Type B pancreatic cell (in vitro differentiated cells): ENCODE data around the gene GALNT1. TPM values are rescaled to one million over a fixed set of nuclear protein-coding genes. Genes with fewer than 3 reads are reported as not detected.
"Not testable (repeated sequence)": the region's sequence is repeated elsewhere in the genome, so short reads cannot be mapped to it uniquely, and the experiment has no call there.

ENCODE experiments used
- DNase-seq: peaks from one replicate; pipeline ENCODE4 v3.0.0; 2021; ENCODE audit warnings: mixed read lengths; ENCODE audit not compliant: unreplicated experiment; ENCODE audit errors: extremely low spot score
- H3K27ac Mint-ChIP-seq: 2 replicates; pipeline ENCODE4 v1.8.0; 2021; ENCODE audit warnings: mild to moderate bottlenecking, mixed read lengths
- H3K27me3 Mint-ChIP-seq: 2 replicates; pipeline ENCODE4 v1.8.0; 2021; ENCODE audit warnings: mixed read lengths
- H3K36me3 Mint-ChIP-seq: 2 replicates; pipeline ENCODE4 v1.8.0; 2021; ENCODE audit warnings: mixed read lengths
- H3K4me1 Mint-ChIP-seq: one replicate; pipeline ENCODE4 v1.8.0; 2021; ENCODE audit warnings: mixed read lengths; ENCODE audit not compliant: unreplicated experiment
- H3K4me3 Mint-ChIP-seq: 2 replicates; pipeline ENCODE4 v1.8.0; 2021; ENCODE audit warnings: mild to moderate bottlenecking, mixed read lengths
- H3K9me3 Mint-ChIP-seq: 2 replicates; pipeline ENCODE4 v1.8.0; 2021; ENCODE audit warnings: mixed read lengths
- total RNA-seq: library from RNA; stranded (reverse); gene quantifications from 2 replicates; pipeline ENCODE4 v1.2.1, GENCODE V29; 2021; ENCODE audit warnings: low replicate concordance
- TF ChIP-seq, protein P1 (sequence below): fragments of 200-600 bp; sonication (generic); conservative IDR thresholded peaks from 2 replicates; pipeline ENCODE4 v1.5.0; 2021; ENCODE audit warnings: antibody characterized with exemption, mild to moderate bottlenecking

GALNT1 gene
- total RNA-seq, 1 donor from 2014 or later = 92.1 TPM

DNA sequence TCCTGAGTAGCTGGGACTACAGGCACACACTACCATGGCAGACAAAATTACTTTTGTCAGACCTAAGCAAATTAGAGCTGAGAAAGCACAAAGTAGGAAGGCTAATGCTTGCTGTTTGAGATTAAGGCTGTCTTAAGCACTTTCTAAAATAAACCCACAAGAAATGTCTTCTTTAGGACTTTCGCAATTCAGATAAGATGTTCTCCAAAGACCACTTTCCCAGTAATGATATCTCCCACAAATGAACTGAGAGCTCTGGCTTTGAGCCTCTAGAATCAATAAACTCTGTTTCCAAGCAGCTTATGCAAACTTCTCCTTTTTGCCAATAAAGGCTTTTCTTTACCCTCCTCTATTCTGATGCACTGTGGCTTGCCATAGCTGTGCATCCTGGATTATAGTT is 32.0 kb upstream of the GALNT1 start:
- H3K4me3 Mint-ChIP-seq = no peak overlapping the region
- peaks cover 3% of the 10 kb centered on the region for H3K9me3 Mint-ChIP-seq
- DNase-seq = no peak
- no peaks in the 10 kb centered on the region for H3K27me3 Mint-ChIP-seq
- H3K36me3 Mint-ChIP-seq = no peaks in the 10 kb centered on the region
- H3K27ac Mint-ChIP-seq = no peak overlapping the region
- H3K4me1 Mint-ChIP-seq = no peaks in the 10 kb centered on the region
- TF ChIP-seq, protein P1, sequence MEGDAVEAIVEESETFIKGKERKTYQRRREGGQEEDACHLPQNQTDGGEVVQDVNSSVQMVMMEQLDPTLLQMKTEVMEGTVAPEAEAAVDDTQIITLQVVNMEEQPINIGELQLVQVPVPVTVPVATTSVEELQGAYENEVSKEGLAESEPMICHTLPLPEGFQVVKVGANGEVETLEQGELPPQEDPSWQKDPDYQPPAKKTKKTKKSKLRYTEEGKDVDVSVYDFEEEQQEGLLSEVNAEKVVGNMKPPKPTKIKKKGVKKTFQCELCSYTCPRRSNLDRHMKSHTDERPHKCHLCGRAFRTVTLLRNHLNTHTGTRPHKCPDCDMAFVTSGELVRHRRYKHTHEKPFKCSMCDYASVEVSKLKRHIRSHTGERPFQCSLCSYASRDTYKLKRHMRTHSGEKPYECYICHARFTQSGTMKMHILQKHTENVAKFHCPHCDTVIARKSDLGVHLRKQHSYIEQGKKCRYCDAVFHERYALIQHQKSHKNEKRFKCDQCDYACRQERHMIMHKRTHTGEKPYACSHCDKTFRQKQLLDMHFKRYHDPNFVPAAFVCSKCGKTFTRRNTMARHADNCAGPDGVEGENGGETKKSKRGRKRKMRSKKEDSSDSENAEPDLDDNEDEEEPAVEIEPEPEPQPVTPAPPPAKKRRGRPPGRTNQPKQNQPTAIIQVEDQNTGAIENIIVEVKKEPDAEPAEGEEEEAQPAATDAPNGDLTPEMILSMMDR = no peak

DNA sequence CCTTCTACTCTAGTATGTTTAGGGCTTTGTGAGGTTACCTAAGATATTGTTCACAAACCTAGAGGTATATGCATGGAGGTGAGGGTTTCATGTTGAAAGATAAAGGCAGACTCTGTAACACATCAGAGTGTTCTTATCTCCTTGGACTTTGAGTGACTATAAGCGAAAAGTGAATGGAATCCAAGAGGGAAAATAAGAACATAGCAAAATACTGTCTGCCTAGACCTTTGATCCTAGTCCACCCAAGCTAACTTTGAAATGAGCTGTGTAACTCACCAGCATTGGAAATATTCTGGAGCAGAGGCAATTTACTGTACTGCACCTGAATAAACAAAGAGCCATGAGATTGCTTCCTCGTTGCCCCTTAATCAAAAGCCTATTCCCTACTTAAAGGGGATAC is 28.2 kb upstream of the GALNT1 start:
- Mint-ChIP-seq H3K4me1 (no peaks in the 10 kb centered on the region), H3K27ac (no peak overlapping the region), H3K4me3 (no peak overlapping the region), H3K9me3 (no peaks in the 10 kb centered on the region), H3K27me3 (no peaks in the 10 kb centered on the region), H3K36me3 (no peaks in the 10 kb centered on the region)
- DNase-seq = no peak
- TF ChIP-seq, protein P1 = no peak

DNA sequence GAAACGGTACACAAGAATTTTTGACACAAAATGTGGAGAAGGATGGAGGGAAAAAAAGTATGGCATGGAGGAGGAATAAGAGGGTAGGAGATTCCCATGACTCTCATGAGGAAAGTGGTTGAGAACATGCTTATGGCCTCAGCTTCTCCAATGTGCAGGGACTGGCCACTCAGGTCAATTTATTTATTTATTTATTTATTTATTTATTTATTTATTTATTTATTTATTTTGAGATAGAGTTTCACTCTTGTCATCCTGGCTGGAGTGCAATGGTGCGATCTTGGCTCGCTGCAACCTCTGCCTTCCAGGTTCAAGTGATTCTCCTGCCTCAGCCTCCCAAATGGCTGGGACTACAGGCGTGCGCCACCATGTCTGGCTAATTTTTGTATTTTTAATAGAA is 26.0 kb upstream of the GALNT1 start:
- H3K27me3 Mint-ChIP-seq, H3K9me3 Mint-ChIP-seq, DNase-seq, H3K4me1 Mint-ChIP-seq, H3K36me3 Mint-ChIP-seq, H3K4me3 Mint-ChIP-seq, H3K27ac Mint-ChIP-seq: not testable (repeated sequence)

DNA sequence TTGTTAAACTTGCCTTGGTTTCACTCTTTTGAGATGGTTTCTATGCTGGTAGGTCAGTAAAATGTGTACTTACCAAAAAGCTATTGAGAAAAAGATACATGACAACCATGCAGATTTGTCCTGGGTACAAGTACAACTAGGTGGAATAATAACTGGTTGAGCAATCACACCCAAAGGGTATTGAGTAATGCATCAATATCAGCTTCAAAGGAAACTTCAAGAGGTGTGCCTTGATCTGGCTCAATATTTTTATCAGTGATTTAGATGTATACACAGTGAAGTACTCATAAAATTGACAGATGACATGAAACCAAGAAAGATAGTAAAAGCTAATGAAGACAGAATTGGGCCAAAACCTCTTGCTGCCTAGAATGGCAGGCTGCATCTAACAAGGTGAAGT is 21.7 kb upstream of the GALNT1 start:
- no peaks in the 10 kb centered on the region for H3K36me3 Mint-ChIP-seq

DNA sequence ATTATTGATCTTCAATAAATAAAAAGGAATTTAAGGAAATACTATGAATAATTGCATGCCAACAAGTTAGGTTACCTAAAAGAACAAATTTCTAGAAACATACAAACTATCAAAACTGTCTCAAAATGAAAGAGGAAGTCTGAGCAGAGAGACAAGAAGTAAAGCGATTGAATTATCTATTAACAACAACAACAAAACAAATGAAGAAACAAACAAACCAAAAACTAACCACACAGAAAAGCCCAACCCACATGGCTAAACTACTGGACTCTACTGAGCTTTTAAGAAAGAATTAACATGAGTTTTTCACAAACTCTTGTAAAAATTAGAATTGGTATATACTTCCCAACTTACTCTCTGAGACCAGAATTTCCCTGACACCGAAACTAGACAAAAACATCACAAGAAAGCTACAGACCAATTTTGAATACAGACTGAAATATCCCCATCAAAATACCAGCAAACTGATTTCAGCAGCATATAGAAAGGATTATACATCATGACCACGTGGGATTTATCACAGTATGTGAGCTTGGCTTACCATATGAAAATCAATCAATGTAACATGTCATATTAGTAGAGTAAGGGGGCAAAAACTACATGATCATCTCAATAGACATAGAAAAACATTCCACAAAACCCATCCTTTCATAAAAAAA is 16.6 kb upstream of the GALNT1 start:
- DNase-seq = no peak
- TF ChIP-seq, protein P1 = no peak
- Mint-ChIP-seq H3K4me3 (no peak overlapping the region), H3K4me1 (no peaks in the 10 kb centered on the region), H3K36me3 (no peaks in the 10 kb centered on the region), H3K27me3 (peaks cover 2% of the 10 kb centered on the region), H3K27ac (no peak overlapping the region), H3K9me3 (no peaks in the 10 kb centered on the region)

More for the DNA sequence above, 21.7 kb upstream of the GALNT1 start:
- no peak for DNase-seq
- Mint-ChIP-seq H3K27ac (no peak overlapping the region), H3K27me3 (peaks cover 2% of the 10 kb centered on the region), H3K9me3 (no peaks in the 10 kb centered on the region), H3K4me1 (no peaks in the 10 kb centered on the region), H3K4me3 (no peak overlapping the region)
- TF ChIP-seq, protein P1 = no peak

DNA sequence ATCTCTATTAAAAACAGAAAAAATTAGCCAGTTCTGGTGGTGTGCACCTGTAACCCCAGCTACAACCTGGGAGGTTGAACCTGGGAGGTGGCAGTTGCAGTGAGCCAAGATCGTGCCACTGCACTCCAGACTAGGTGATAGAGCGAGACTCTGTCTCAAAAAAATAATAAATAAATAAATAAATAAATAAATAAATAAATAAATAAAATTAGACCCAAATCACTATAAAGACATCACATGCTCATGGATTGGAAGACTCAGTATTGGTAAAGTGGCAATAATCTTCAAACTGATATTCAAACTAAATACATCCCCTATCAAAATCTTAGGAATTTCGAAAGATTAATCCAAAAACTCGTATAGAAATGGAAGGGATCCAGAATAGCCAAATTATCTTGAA is 15.5 kb upstream of the GALNT1 start:
- TF ChIP-seq, protein P1 = no peak
- no peak overlapping the region for H3K27ac Mint-ChIP-seq
- H3K4me3 Mint-ChIP-seq = no peak overlapping the region
- peaks cover 2% of the 10 kb centered on the region for H3K27me3 Mint-ChIP-seq
- no peaks in the 10 kb centered on the region for H3K4me1 Mint-ChIP-seq
- DNase-seq = no peak
- H3K36me3 Mint-ChIP-seq = no peaks in the 10 kb centered on the region
- H3K9me3 Mint-ChIP-seq = no peaks in the 10 kb centered on the region
